Amygdala (tissue), 56 donors: ENCODE measurements around the gene ZNF318.

Source experiments
- DNase-seq, 56 donors: peaks; one replicate each; lab custom pipeline; 2025; lab: John Stamatoyannopoulos, UW

The ZNF318 gene

DNA sequence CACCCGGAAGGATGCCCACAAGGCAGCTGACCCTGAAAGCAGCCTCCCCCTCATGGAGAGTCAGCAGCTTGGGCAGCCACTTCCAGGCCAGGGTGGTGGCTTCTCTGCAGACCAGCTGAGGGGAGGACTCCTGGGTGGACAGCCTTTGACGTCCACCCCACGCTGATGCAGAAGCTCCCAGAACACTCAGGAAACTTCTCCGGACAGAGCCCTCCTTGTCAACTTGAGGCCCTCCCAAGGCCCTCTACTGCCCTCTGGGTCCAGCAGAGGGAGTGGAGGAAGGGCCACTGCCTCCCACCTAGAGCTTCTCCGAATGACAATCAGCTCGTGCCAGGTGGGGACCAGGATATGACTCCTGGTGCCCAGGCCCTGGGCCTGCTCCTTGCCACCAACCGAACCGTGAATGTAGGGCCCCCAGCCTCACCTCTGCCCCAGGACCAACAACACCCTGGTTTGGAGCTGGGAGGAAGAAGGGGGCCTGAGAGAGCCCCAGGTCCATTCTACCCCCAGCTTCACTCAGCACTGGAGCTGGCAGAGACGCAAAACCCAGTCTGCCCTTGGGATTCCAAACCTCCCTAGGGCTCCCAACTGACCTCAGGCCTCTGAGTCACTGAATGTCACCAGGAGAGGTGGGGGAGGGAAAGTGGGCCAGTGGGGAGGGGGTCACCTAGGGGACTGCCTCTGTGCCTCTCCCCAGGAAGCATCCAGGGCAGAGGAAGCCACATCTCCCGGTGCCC lies 82.3 kb downstream of the ZNF318 start:
- DNase-seq = peak in 12 of 56 donors; percentile 8 to 52 (median 20)

DNA sequence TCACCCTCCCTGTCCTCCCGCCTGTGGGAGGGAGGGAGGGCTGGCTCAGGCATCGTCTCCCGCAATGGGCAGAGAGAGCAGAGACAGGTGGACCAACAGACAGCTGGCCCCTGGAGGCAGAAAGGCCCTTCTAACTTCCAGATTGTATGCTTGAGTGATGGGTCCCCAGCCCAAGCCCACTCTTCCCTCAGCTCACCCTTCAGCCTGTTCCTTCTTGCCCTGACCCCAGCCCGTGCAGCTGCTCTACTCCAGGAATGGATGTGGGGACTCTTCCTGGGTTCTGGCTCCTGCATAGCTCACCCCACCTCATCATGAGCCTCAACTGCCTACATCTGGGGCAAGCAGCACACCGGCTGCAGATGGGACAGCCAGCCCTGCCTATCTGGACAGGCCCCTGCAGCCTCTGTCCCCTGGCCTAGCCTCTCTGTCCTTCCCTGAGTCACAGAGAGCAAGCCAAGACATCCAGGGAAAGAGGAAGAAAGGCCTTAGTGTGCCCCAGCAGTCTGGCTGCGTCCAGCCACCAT lies 82.9 kb downstream of the ZNF318 start:
- DNase-seq = no peak
